Thyroid gland (tissue), 4 donors: Measurements from ENCODE around the gene CNTN1. TPM values are rescaled to one million over a fixed set of nuclear protein-coding genes. Genes with fewer than 3 reads are reported as not detected.
"Not testable (repeated sequence)": the region's sequence is repeated elsewhere in the genome, so short reads cannot be mapped to it uniquely, and the experiment has no call there.

ENCODE experiments used
- DNase-seq, 2 donors: peaks; one replicate each; pipeline ENCODE4 v3.0.0-alpha.2; 2019
- H3K27ac ChIP-seq, 3 donors: fragments of 200-600 bp; sonication (generic); 1 replicate in 2 of 3; 2 replicates in 1 of 3; pipeline ENCODE4 v1.5.1; 2016 to 2019; ENCODE audit warnings: mild to moderate bottlenecking in 1 of 3, moderate library complexity in 1 of 3
- H3K27me3 ChIP-seq: fragments of 200-600 bp; sonication (generic); one replicate; pipeline ENCODE4 v1.5.1; 2019
- H3K36me3 ChIP-seq, 2 donors: fragments of 200-600 bp; sonication (generic); one replicate each; pipeline ENCODE4 v1.5.1; 2016 to 2019
- H3K4me1 ChIP-seq, 2 donors: fragments of 200-600 bp; sonication (generic); one replicate each; pipeline ENCODE4 v1.5.1; 2017 to 2019
- H3K4me3 ChIP-seq, 3 donors: fragments of 200-600 bp; sonication (generic); replicated peaks in 1 of 3; 1 replicate in 2 of 3; 2 replicates in 1 of 3; pipeline ENCODE4 v1.5.1; 2016; ENCODE audit warnings: mild to moderate bottlenecking in 1 of 3
- H3K9me3 ChIP-seq: fragments of 200-600 bp; sonication (generic); one replicate; pipeline ENCODE4 v1.5.1; 2017
- POLR2A ChIP-seq, 2 donors: fragments of 450-650 bp; IDR thresholded peaks; one replicate each; pipeline ENCODE4 v1.6.1; 2017; ENCODE audit warnings: antibody characterized with exemption in 2 of 2, mild to moderate bottlenecking in 2 of 2, moderate library complexity in 1 of 2
- WGBS, 2 donors: methylation state at CpG; one replicate each; pipeline ENCODE4 v1.1.5; 2017; 5-methylcytosine and 5-hydroxymethylcytosine counted together
- intact Hi-C: fragments of 100-400 bp; cut with DNase I; formaldehyde crosslinking; loops from one replicate; pipeline ENCODE4 v1.15.1; 2023
- total RNA-seq, 4 donors: library from RNA; depleted of rRNA; stranded (reverse); fragments of >200 nt; gene quantifications; one replicate each; pipeline ENCODE4 v1.2.3, GENCODE V29; 2016
- TF ChIP-seq, protein P1 (sequence below), 6 experiments: fragments of 200-600 bp in 3 of 6; fragments of 450-650 bp in 3 of 6; sonication (generic) in 3 of 6; IDR thresholded peaks; one replicate each; pipeline ENCODE4 v1.5.1; 2016 to 2019; ENCODE audit warnings: antibody characterized with exemption in 6 of 6, mild to moderate bottlenecking in 2 of 6, inconsistent platforms in 1 of 6, moderate library complexity in 1 of 6

CNTN1 gene
- total RNA-seq, 4 donors from 2014 or later = 1.9 to 2.7 (median 2.0) TPM

DNA sequence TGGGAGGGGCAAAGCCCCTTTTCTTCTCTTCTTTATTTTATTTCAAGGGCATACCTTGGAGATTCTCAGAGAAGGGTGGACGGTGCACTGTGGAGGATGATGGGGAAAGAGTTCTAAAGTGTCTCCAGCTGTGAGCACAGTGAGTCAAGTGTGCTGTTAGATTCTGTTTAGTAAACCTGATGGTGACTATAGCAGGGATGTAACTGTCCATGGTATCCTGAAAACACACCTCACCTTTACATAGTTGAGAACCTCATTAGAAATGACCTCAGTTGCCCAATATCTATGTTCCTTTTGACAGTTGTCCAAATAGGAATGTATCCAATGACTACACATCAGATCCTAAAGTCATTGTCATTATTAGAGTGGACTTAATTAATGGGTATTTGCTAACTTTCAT is 38.0 kb downstream of the CNTN1 start:
- Histone ChIP-seq H3K9me3 (no peaks in the 10 kb centered on the region), H3K4me1 (no peaks in the 10 kb centered on the region), H3K27me3 (no peaks in the 10 kb centered on the region), H3K36me3 (no peaks in the 10 kb centered on the region), H3K27ac (no peak overlapping the region), H3K4me3 (no peak overlapping the region)
- TF ChIP-seq, protein P1, sequence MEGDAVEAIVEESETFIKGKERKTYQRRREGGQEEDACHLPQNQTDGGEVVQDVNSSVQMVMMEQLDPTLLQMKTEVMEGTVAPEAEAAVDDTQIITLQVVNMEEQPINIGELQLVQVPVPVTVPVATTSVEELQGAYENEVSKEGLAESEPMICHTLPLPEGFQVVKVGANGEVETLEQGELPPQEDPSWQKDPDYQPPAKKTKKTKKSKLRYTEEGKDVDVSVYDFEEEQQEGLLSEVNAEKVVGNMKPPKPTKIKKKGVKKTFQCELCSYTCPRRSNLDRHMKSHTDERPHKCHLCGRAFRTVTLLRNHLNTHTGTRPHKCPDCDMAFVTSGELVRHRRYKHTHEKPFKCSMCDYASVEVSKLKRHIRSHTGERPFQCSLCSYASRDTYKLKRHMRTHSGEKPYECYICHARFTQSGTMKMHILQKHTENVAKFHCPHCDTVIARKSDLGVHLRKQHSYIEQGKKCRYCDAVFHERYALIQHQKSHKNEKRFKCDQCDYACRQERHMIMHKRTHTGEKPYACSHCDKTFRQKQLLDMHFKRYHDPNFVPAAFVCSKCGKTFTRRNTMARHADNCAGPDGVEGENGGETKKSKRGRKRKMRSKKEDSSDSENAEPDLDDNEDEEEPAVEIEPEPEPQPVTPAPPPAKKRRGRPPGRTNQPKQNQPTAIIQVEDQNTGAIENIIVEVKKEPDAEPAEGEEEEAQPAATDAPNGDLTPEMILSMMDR (IDR thresholded peaks at IDR 0.05) = no peak
- TF ChIP-seq POLR2A (IDR thresholded peaks at IDR 0.05) = no peak
- intact Hi-C loops = no loop called here
- DNase-seq = no peak
- 35 to 61% methylated on average over 1 of the region's 1 CpG for WGBS, 2 donors

DNA sequence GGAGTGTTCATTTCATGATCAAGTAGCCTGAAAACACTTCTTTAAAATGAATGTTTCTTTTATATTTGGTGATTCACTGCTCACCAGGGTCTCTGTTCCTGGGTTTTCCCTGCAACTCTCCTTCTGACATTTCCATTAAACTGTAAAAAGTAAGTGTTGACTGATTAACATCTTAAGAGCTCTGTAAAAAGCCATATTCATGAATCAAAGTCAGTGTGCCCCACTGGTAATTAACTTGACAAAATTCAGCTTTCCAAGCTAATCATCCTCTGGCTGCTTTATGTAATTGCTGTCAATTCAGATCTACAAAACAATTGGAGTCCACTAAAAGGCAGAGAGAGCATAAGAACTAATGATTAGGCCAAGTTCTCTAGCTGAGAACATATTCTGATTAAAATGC is 41.6 kb downstream of the CNTN1 start:
- intact Hi-C loops = no loop called here
- Histone ChIP-seq H3K4me1 (no peaks in the 10 kb centered on the region), H3K36me3 (no peaks in the 10 kb centered on the region), H3K27me3 (no peaks in the 10 kb centered on the region), H3K4me3 (no peak overlapping the region), H3K27ac (no peak overlapping the region), H3K9me3 (no peaks in the 10 kb centered on the region)
- no peak for TF ChIP-seq POLR2A (IDR thresholded peaks at IDR 0.05)
- TF ChIP-seq, protein P1 (IDR thresholded peaks at IDR 0.05) = no peak
- no peak for DNase-seq

DNA sequence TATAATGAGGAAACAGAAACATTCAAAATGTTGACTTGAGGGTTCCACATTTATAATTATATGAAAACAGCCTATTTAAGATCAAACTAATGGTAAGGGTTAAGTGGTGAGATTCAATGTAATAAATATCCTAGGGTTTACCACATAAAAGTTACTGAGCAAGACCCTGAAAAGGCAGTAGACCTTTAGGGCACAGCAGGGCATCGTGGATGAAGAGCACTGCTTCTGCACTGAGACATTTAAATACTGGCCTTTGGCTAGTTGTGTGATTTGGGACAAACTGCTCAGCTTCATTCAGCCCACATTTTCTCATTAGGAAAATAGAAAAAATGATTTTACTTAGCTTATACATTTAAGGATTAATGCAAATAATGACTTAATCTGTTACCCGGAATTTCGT is 42.0 kb downstream of the CNTN1 start:
- Histone ChIP-seq H3K36me3 (no peaks in the 10 kb centered on the region), H3K27ac (no peak overlapping the region), H3K4me3 (no peak overlapping the region), H3K4me1 (no peaks in the 10 kb centered on the region), H3K27me3 (no peaks in the 10 kb centered on the region), H3K9me3 (no peaks in the 10 kb centered on the region)
- 68 to 83% methylated on average over 3 of the region's 3 CpGs for WGBS, 2 donors
- no peak for TF ChIP-seq POLR2A (IDR thresholded peaks at IDR 0.05)
- TF ChIP-seq, protein P1 (IDR thresholded peaks at IDR 0.05) = no peak
- intact Hi-C loops = no loop called here
- no peak for DNase-seq

DNA sequence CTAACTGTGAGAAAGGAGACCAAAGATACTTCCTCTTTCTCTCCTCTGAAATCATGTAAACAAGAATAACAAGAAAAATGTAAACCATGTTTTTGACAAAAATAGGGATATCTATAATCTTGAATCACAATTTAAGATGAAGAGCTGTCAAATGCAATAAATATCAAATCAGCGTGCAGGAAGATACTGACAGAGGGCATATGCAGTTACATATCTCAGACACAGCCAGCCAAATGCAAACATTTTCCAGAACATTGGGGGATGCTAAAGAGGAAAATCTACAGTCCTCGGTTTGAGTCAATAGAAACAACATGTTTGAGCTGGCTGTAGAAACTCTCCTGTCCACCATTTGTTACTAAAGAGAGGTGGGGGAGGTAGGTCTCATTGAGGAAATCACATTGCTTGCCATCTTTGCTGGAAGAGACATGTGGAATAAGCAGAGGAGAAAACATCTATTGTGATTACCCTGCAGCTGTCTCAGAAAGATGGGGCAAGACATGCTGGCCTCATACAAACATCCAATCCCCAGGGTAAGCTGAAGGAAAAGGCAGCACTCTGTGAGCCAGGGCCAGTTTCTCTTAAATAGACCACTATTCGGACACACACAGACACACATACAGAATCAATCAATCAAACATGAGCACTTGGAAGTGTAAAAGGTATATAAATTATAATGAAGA is 43.5 kb downstream of the CNTN1 start:
- 68 to 69% methylated on average over 3 of the region's 3 CpGs for WGBS, 2 donors
- intact Hi-C loops = no loop called here
- Histone ChIP-seq H3K36me3 (no peaks in the 10 kb centered on the region), H3K9me3 (no peaks in the 10 kb centered on the region), H3K4me1 (no peaks in the 10 kb centered on the region), H3K27me3 (no peaks in the 10 kb centered on the region), H3K27ac (no peak overlapping the region), H3K4me3 (no peak overlapping the region)
- TF ChIP-seq, protein P1 (IDR thresholded peaks at IDR 0.05) = no peak
- no peak for TF ChIP-seq POLR2A (IDR thresholded peaks at IDR 0.05)
- DNase-seq = no peak

DNA sequence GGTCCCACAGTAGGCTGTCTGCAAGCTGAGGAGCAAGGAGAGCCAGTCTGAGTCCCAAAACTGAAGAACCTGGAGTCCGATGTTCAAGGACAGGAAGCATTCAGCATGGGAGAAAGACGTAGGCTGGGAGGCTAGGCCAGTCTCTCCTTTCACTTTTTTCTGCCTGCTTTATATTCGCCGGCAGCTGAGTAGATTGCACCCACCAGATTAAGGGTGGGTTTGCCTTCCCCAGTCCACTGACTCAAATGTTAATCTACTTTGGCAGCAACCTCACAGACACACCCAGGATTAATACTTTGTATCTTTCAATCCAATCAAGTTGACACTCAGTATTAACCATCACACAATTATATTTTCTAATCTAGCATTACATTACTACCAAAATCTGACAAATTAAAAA is 45.2 kb downstream of the CNTN1 start:
- WGBS, 2 donors = 93 to 98% methylated on average over 4 of the region's 4 CpGs
- H3K9me3 ChIP-seq, H3K4me3 ChIP-seq, intact Hi-C loops, H3K36me3 ChIP-seq, H3K27ac ChIP-seq, H3K4me1 ChIP-seq, H3K27me3 ChIP-seq, DNase-seq: not testable (repeated sequence)

DNA sequence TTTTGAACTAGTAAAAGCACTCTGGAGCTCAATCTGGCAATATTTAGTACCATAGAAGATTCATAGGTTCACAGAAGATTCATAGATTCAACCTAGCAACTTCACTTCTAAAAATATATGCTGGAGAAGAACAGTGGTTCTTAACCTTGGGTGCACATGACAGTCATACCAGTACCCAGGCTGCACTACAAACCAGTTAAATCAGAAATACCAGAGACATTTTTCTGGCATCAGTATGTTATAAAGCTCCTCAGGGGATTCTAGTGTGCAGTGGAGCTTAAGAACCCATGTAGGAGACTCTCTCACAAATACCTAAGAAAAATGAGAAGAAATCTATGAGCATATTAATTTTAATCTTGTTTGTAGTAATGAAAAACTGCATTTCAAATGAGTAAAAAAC is 46.6 kb downstream of the CNTN1 start:
- Histone ChIP-seq H3K4me1 (no peaks in the 10 kb centered on the region), H3K36me3 (no peaks in the 10 kb centered on the region), H3K9me3 (no peaks in the 10 kb centered on the region), H3K27me3 (no peaks in the 10 kb centered on the region), H3K27ac (no peak overlapping the region), H3K4me3 (no peak overlapping the region)
- TF ChIP-seq POLR2A (IDR thresholded peaks at IDR 0.05) = no peak
- TF ChIP-seq, protein P1 (IDR thresholded peaks at IDR 0.05) = no peak
- DNase-seq = no peak
- intact Hi-C loops = no loop called here
